Ascending aorta (tissue), 2 donors: ENCODE results near the gene FSCN2. TPM values are rescaled to one million over a fixed set of nuclear protein-coding genes. Genes with fewer than 3 reads are reported as not detected.

Experiments
- DNase-seq, 2 donors: peaks; one replicate each; pipeline ENCODE4 v3.0.0-alpha.2; 2019; ENCODE audit warnings: low spot score in 2 of 2
- H3K27ac ChIP-seq, 2 donors: fragments of 200-600 bp; sonication (generic); one replicate each; pipeline ENCODE4 v1.5.1; 2016 to 2017; ENCODE audit warnings: mild to moderate bottlenecking in 1 of 2
- H3K27me3 ChIP-seq: fragments of 200-600 bp; sonication (generic); one replicate; pipeline ENCODE4 v1.5.1; 2017
- H3K36me3 ChIP-seq, 2 donors: fragments of 200-600 bp; sonication (generic); one replicate each; pipeline ENCODE4 v1.5.1; 2016
- H3K4me1 ChIP-seq, 2 donors: fragments of 200-600 bp; sonication (generic); one replicate each; pipeline ENCODE4 v1.5.1; 2016 to 2017; ENCODE audit warnings: mild to moderate bottlenecking in 1 of 2
- H3K4me3 ChIP-seq, 2 donors: fragments of 200-600 bp; sonication (generic); one replicate each; pipeline ENCODE4 v1.5.1; 2016 to 2017; ENCODE audit warnings: mild to moderate bottlenecking in 1 of 2
- H3K9me3 ChIP-seq, 2 donors: fragments of 200-600 bp; sonication (generic); one replicate each; pipeline ENCODE4 v1.5.1; 2016
- intact Hi-C: fragments of 100-400 bp; cut with DNase I; formaldehyde crosslinking; loops from one replicate; pipeline ENCODE4 v1.15.1; 2023
- total RNA-seq: library from RNA; depleted of rRNA; stranded (reverse); fragments of >200 nt; gene quantifications from one replicate; pipeline ENCODE4 v1.1.0, GENCODE V29; 2016
- TF ChIP-seq, protein P1 (sequence below), 3 experiments: fragments of 200-600 bp in 2 of 3; fragments of 450-650 bp in 1 of 3; sonication (generic) in 2 of 3; IDR thresholded peaks; one replicate each; pipeline ENCODE4 v1.5.1; 2016 to 2019; ENCODE audit warnings: antibody characterized with exemption in 3 of 3, mild to moderate bottlenecking in 1 of 3, moderate library complexity in 1 of 3

Gene FSCN2, protein sequence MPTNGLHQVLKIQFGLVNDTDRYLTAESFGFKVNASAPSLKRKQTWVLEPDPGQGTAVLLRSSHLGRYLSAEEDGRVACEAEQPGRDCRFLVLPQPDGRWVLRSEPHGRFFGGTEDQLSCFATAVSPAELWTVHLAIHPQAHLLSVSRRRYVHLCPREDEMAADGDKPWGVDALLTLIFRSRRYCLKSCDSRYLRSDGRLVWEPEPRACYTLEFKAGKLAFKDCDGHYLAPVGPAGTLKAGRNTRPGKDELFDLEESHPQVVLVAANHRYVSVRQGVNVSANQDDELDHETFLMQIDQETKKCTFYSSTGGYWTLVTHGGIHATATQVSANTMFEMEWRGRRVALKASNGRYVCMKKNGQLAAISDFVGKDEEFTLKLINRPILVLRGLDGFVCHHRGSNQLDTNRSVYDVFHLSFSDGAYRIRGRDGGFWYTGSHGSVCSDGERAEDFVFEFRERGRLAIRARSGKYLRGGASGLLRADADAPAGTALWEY
- not detected for total RNA-seq

DNA sequence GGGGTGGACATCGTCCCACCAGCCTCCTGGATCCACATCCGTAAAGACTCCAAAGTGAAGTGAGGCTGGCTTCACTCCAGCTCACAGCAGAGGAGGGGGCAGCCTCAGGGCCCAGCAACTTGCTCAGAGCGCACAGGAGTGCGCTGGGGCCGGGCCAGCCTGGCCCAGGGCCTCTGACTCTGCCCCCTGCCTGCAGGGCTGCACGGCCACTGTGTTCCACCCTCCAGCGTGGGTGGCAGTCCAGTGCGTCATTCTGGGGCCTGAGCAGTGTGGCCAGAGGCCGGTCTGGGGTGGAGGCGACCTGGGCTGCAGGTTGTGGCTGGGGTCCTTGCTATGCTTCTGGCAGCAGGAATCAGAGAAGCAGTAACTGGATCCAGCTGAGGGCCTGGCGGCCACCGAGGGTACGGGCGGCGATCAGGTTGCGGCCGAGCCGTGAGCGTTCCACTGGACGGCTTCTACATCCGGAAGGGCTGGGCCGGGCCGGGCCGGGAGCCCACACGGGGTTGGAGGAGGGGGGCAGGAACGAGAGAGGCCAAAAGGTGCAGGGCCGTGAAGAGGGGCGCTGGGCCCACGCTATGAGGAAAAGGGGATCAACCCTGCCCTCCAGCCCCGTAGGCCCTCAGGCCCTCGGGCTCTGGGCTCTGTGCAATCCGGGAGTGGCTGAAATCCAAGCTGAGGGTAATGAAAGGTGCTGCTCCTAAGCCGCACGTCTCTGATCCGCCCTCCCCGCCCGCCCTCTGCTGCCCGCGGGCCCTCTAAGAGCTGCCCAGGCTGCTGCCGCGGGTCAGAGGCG, at the start of gene FSCN2:
Gene FSCN2, plus strand, starts transcription at position 787 of the 793 bp plus-strand sequence. CDS start 155 bp downstream, outside the sequence.
- Histone ChIP-seq H3K4me3 (peak within 1 kb of the TSS in 1 of 2 donors; percentile 16), H3K27me3 (no peaks in the 10 kb centered on the region), H3K4me1 (peaks cover 11 to 21% of the 10 kb centered on the region in 2 donors), H3K27ac (no peak within 1 kb of the TSS), H3K36me3 (no peaks in the 10 kb centered on the region), H3K9me3 (no peaks in the 10 kb centered on the region)
- TF ChIP-seq, protein P1, sequence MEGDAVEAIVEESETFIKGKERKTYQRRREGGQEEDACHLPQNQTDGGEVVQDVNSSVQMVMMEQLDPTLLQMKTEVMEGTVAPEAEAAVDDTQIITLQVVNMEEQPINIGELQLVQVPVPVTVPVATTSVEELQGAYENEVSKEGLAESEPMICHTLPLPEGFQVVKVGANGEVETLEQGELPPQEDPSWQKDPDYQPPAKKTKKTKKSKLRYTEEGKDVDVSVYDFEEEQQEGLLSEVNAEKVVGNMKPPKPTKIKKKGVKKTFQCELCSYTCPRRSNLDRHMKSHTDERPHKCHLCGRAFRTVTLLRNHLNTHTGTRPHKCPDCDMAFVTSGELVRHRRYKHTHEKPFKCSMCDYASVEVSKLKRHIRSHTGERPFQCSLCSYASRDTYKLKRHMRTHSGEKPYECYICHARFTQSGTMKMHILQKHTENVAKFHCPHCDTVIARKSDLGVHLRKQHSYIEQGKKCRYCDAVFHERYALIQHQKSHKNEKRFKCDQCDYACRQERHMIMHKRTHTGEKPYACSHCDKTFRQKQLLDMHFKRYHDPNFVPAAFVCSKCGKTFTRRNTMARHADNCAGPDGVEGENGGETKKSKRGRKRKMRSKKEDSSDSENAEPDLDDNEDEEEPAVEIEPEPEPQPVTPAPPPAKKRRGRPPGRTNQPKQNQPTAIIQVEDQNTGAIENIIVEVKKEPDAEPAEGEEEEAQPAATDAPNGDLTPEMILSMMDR (IDR thresholded peaks at IDR 0.05): peak in 1 of 3 experiments; percentile 43
- DNase-seq: no peak
- intact Hi-C loops: no loop called here

DNA sequence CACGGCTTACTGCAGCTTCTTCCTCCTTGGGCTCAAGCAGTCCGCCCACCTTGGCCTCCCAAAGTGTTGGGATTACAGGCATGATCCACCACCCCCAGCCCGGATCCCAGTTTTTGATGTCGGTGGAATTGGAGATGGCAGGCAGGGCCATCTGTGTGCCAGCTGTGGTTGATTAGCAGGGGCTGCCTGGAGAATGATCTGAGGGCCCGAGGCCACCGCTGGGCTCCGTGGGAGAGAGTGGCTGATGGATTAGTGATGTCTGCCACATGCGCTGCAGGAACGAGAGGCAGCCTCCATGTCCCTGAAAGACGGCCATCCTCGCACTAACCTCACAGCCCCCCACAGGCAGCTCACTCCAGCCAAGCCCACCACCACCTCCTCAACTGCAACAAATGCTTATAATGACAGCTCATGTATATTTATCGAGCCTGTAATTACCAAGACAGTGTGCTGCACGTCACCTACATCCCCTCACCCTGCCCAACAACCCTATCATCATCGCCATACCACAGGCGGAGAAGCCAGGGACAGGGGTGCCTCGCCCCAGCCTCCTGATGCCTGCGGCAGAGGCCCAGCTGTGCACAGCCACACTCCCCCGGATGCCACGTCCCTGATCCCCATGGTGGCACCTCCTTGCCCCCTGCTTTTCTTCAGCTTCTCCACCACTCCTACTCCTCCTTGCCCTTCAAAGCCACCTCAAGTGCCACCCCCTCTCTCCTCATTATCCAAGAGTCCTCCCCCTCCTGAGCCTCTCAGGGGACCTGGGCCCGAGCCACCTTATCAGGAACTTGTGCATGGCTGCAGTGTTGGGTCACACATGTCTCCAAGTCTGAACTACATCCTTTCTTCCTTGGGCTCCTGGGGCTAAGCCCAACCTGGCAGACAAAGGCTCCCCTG, 48.8 kb upstream of the FSCN2 start:
- H3K4me1 ChIP-seq: peaks cover 5 to 29% of the 10 kb centered on the region in 2 donors
- H3K36me3 ChIP-seq: no peaks in the 10 kb centered on the region
- no peak overlapping the region for H3K27ac ChIP-seq
- H3K4me3 ChIP-seq: no peak overlapping the region
- no peaks in the 10 kb centered on the region for H3K9me3 ChIP-seq
- DNase-seq: no peak
- TF ChIP-seq, protein P1 (IDR thresholded peaks at IDR 0.05): no peak
- intact Hi-C loops: loop anchor here (2.0 kb wide), 3 partner anchors 51 to 133 kb away; partner anchors contain the start of gene FAAP100
- H3K27me3 ChIP-seq: no peaks in the 10 kb centered on the region

DNA sequence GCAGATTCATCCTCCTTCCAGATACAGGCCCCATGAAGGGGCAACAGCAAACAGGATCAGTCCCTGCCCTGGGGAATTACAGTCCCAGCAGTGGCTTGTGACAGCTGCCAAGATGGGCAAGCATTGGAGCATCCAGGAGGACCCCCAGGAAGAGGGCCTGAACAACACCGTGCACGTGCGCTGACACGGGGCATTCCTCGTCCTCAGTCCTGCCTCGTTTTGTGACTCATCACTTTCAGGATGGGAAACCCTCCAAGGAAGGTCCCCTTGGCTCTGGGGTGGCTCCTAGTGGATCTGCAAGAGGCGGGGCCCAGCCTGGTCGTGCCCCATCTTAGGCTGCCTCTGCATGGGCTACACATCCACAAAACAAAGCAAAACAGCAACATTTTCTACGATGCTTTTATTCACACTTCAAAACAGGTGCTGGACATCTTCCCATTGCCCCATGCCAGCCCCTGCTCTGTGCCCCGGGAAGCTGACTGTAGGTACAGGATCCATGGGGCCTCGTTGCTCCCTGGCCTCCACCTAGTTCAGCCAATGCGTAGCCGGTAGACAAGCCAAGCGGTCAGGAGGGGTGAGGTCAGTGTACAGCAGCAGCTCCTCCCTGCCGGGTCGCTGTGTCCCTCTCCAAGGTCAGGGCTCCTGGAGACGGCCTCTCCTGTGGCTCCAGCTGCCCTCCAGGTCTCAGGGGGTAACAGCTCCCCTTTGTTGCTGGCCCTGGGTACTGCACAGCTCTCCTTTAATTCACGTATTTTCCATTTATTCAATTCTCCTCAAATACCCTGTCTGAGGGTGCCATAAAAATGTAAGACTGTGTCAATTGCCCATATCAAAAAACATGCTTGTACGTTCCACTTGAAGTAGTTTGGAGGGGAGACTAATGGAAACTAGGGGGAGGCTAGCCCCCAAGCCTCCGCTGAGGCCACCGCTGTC, 47.8 kb upstream of the FSCN2 start:
- intact Hi-C loops: loop anchor here (1.0 to 2.0 kb wide), 4 partner anchors 52 to 134 kb away; partner anchors contain the start of gene FAAP100
- H3K9me3 ChIP-seq: no peaks in the 10 kb centered on the region
- peaks cover 5 to 32% of the 10 kb centered on the region in 2 donors for H3K4me1 ChIP-seq
- no peaks in the 10 kb centered on the region for H3K27me3 ChIP-seq
- H3K27ac ChIP-seq: no peak overlapping the region
- TF ChIP-seq, protein P1 (IDR thresholded peaks at IDR 0.05): no peak
- DNase-seq: no peak
- no peaks in the 10 kb centered on the region for H3K36me3 ChIP-seq
- H3K4me3 ChIP-seq: peak overlapping the region; percentile 42 to 73

DNA sequence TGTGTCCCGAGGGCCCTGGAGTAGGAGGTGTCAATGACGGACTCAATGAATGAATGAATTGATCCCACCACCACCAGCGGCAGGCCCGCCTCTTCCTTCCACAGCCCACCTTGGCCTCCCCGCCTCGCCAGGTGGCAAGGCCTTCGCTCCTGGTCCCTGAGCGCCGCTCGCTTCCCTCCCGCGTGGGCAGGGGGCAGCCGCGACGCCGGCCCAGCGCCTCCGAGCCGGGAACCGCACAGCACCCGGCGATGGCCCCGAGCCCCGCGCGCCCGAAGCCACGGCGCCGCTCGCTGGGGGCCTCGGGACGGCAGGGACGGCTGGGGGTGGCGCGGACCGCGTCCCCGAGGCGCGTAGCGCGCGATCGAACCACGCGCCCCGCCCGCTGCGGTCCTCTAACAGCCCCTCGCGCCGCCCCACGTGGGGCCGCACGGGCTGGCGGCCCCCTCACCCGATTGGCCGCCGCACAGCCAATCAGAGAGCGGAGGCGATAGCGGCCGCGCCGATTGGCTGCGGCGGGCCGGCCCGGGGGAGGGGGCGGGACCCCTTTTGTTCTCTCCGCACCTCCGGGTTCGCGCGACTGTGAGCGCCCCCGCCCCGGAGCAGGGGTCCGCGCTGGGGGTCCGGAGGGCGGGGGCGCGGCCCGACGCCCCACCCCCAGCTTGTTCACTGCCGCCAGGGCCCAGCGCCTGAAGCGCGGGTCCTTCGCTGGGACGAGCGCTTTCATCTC, 46.9 kb upstream of the FSCN2 start:
- H3K27ac ChIP-seq: no peak overlapping the region
- H3K27me3 ChIP-seq: no peaks in the 10 kb centered on the region
- peak in 1 of 2 donors; percentile 86 for DNase-seq
- H3K4me1 ChIP-seq: peaks cover 5 to 32% of the 10 kb centered on the region in 2 donors
- peak overlapping the region; percentile 42 to 73 for H3K4me3 ChIP-seq
- H3K36me3 ChIP-seq: no peaks in the 10 kb centered on the region
- TF ChIP-seq, protein P1 (IDR thresholded peaks at IDR 0.05): no peak
- no peaks in the 10 kb centered on the region for H3K9me3 ChIP-seq
- intact Hi-C loops: loop anchor here (1.0 to 2.0 kb wide), 4 partner anchors 52 to 134 kb away; partner anchors contain the start of gene FAAP100
